Astrocyte of the spinal cord (primary cell): ENCODE data around the gene ARSI.

Source experiments
- DNase-seq: peaks from one replicate; pipeline ENCODE4 v3.0.0; 2011; ENCODE audit warnings: low read depth, low spot score
- H3K4me3 ChIP-seq: 2 replicates; pipeline ENCODE4 v1.5.1; 2011; ENCODE audit warnings: low read depth, mild to moderate bottlenecking, low read length, moderate library complexity
- in situ Hi-C: cut with HindIII; loops from 2 replicates; pipeline ENCODE4 v1.10.0; 2017; ENCODE audit warnings: low sequenced_read_pairs
- TF ChIP-seq, protein P1 (sequence below): IDR thresholded peaks from 2 replicates; pipeline ENCODE4 v1.5.1; 2012; ENCODE audit warnings: low read depth, mild to moderate bottlenecking, low read length, inconsistent platforms

Gene ARSI

DNA sequence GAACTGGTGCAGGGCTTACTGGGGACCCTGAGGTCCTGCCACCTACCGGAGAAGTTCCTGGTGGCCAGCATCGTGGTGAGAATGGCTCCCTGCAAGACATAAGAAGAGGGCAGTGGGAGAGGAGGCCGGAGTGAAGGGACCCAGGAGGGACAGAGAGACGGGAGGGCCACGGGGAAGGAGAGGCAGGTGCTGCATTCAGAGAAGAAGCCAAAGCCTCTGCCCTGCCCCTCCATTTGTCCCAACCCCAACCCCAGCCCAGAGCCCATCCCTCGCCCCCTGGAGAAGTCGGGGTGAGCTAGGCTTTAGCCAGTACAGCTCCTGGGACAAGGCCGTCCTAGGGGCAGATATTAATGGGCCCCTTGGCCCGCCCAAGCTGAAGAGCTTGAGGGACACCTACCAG, 55.0 kb downstream of the ARSI start:
- in situ Hi-C loops: no loop called here
- TF ChIP-seq, protein P1, sequence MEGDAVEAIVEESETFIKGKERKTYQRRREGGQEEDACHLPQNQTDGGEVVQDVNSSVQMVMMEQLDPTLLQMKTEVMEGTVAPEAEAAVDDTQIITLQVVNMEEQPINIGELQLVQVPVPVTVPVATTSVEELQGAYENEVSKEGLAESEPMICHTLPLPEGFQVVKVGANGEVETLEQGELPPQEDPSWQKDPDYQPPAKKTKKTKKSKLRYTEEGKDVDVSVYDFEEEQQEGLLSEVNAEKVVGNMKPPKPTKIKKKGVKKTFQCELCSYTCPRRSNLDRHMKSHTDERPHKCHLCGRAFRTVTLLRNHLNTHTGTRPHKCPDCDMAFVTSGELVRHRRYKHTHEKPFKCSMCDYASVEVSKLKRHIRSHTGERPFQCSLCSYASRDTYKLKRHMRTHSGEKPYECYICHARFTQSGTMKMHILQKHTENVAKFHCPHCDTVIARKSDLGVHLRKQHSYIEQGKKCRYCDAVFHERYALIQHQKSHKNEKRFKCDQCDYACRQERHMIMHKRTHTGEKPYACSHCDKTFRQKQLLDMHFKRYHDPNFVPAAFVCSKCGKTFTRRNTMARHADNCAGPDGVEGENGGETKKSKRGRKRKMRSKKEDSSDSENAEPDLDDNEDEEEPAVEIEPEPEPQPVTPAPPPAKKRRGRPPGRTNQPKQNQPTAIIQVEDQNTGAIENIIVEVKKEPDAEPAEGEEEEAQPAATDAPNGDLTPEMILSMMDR: no peak
- no peak for DNase-seq
- H3K4me3 ChIP-seq: no peak overlapping the region

DNA sequence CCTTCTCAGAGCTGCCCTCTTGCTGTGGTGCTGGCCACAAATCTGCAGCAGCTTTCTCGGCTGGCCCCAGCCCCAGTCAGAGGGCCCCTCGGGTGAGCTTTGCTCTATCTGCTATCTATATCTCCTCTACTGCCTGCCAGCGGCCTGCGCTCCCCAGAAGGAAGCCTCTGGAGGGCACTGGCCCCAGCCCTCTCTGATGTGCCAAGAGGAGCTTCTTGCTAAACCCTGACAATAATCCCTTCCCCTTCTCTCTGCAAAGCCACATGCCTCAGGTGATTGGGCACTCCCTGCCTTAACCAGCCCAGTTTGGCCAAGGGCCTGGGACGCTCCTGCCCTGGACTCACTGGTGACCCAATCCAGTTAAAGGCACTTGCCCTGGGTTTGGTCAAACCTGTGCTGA, 55.9 kb downstream of the ARSI start:
- TF ChIP-seq, protein P1: no peak
- no peak overlapping the region for H3K4me3 ChIP-seq
- in situ Hi-C loops: no loop called here
- DNase-seq: no peak

GRCh38 chr5:150246429-150246828, 56.3 kb downstream of the ARSI start:
- DNase-seq: no peak
- in situ Hi-C loops: no loop called here
- TF ChIP-seq, protein P1: no peak
- H3K4me3 ChIP-seq: no peak overlapping the region
